Smooth muscle cell (in vitro differentiated cells): ENCODE measurements around the gene SH2D4B. TPM values are rescaled to one million over a fixed set of nuclear protein-coding genes. Genes with fewer than 3 reads are reported as not detected.

ENCODE experiments used
- DNase-seq: peaks from one replicate; lab custom pipeline; 2025; ENCODE audit not compliant: unreplicated experiment; lab: John Stamatoyannopoulos, UW
- H2AFZ ChIP-seq: fragments of 200-600 bp; sonication (generic); 2 replicates; pipeline ENCODE4 v1.6.0; 2016; ENCODE audit warnings: antibody characterized with exemption, low read depth, mild to moderate bottlenecking
- H3F3A ChIP-seq: fragments of 200-600 bp; sonication (generic); 2 replicates; pipeline ENCODE4 v1.6.0; 2017; ENCODE audit warnings: antibody characterized with exemption, low read depth
- H3K27ac ChIP-seq: fragments of 200-600 bp; sonication (generic); 2 replicates; pipeline ENCODE4 v1.5.1; 2016; ENCODE audit warnings: low read depth, mild to moderate bottlenecking
- H3K27me3 ChIP-seq: fragments of 200-600 bp; sonication (generic); 2 replicates; pipeline ENCODE4 v1.6.1; 2016; ENCODE audit warnings: low read depth, mild to moderate bottlenecking
- H3K36me3 ChIP-seq: fragments of 200-600 bp; sonication (generic); 2 replicates; pipeline ENCODE4 v1.5.1; 2016; ENCODE audit warnings: low read depth
- H3K4me1 ChIP-seq: fragments of 200-600 bp; sonication (generic); 2 replicates; pipeline ENCODE4 v1.5.1; 2016; ENCODE audit warnings: low read depth
- H3K4me2 ChIP-seq: fragments of 200-600 bp; sonication (generic); 2 replicates; pipeline ENCODE4 v1.6.0; 2016; ENCODE audit warnings: mild to moderate bottlenecking
- H3K4me3 ChIP-seq: fragments of 200-600 bp; sonication (generic); 2 replicates; pipeline ENCODE4 v1.5.1; 2016; ENCODE audit warnings: mild to moderate bottlenecking
- H3K79me2 ChIP-seq: fragments of 200-600 bp; sonication (generic); 2 replicates; pipeline ENCODE4 v1.6.0; 2016; ENCODE audit warnings: low read depth, mild to moderate bottlenecking
- H3K9ac ChIP-seq: fragments of 200-600 bp; sonication (generic); 2 replicates; pipeline ENCODE4 v1.6.0; 2016; ENCODE audit warnings: low read depth
- H3K9me3 ChIP-seq: fragments of 200-600 bp; sonication (generic); replicated peaks from 2 replicates; pipeline ENCODE4 v1.5.1; 2016; ENCODE audit warnings: low read depth
- H4K20me1 ChIP-seq: fragments of 200-600 bp; sonication (generic); 2 replicates; pipeline ENCODE4 v1.6.0; 2016; ENCODE audit warnings: low read depth
- CTCF ChIP-seq: fragments of 200-600 bp; sonication (generic); IDR thresholded peaks from 2 replicates; pipeline ENCODE4 v1.5.1; 2017; ENCODE audit warnings: borderline replicate concordance, mild to moderate bottlenecking, antibody characterized with exemption; ENCODE audit not compliant: insufficient read depth, poor library complexity, severe bottlenecking
- WGBS: methylation state at CpG from one replicate; pipeline ENCODE4 v1.1.7; 2016; ENCODE audit warnings: low lambda C conversion rate; 5-methylcytosine and 5-hydroxymethylcytosine counted together
- polyA plus RNA-seq: library from polyadenylated mRNA; unstranded; fragments of >200 nt; fragmentation: Nextera tagmentation; extraction: Ambion mirVana; gene quantifications from 2 replicates; pipeline ENCODE4 v1.2.1, GENCODE V29; 2016
- total RNA-seq: library from RNA; depleted of rRNA; stranded (reverse); fragments of >200 nt; gene quantifications from 2 replicates; pipeline ENCODE4 v1.2.3, GENCODE V29; 2014

The SH2D4B gene
- total and polyA plus RNA-seq, 2 experiments from 2014 or later = 0.13 TPM; not detected in 1

- TF ChIP-seq CTCF = no peak
- 86% methylated on average over 6 of the region's 6 CpGs for WGBS
- Histone ChIP-seq H3K36me3 (no peaks in the 10 kb centered on the region), H3K27ac (no peak overlapping the region), H3K79me2 (no peaks in the 10 kb centered on the region), H3K9ac (no peak overlapping the region), H2AFZ (no peak overlapping the region), H3F3A (no peaks in the 10 kb centered on the region), H3K27me3 (no peaks in the 10 kb centered on the region), H3K4me2 (no peak overlapping the region), H4K20me1 (no peaks in the 10 kb centered on the region), H3K4me1 (no peaks in the 10 kb centered on the region), H3K4me3 (no peak overlapping the region), H3K9me3 (no peaks in the 10 kb centered on the region)
- no peak for DNase-seq
Observed at GRCh38 chr10:80611481-80612185, 73.9 kb downstream of the SH2D4B start.

GRCh38 chr10:80612261-80612660, 74.6 kb downstream of the SH2D4B start:
- no peak for DNase-seq
- no peaks in the 10 kb centered on the region for H3F3A ChIP-seq

GRCh38 chr10:80613466-80614170, 75.9 kb downstream of the SH2D4B start:
- Histone ChIP-seq H3K36me3 (no peaks in the 10 kb centered on the region), H3K4me1 (no peaks in the 10 kb centered on the region), H3K4me3 (no peak overlapping the region), H2AFZ (no peak overlapping the region), H3K4me2 (no peak overlapping the region), H3K27me3 (no peaks in the 10 kb centered on the region), H3F3A (no peaks in the 10 kb centered on the region), H3K9ac (no peak overlapping the region), H3K27ac (no peak overlapping the region), H3K9me3 (no peaks in the 10 kb centered on the region), H4K20me1 (no peaks in the 10 kb centered on the region), H3K79me2 (no peaks in the 10 kb centered on the region)
- no peak for TF ChIP-seq CTCF
- DNase-seq = no peak
- 89% methylated on average over 8 of the region's 8 CpGs for WGBS

More at GRCh38 chr10:80612261-80612660, 74.6 kb downstream of the SH2D4B start:
- Histone ChIP-seq H3K4me3 (no peak overlapping the region), H3K4me2 (no peak overlapping the region), H3K27ac (no peak overlapping the region), H3K9me3 (no peaks in the 10 kb centered on the region), H3K36me3 (no peaks in the 10 kb centered on the region), H3K4me1 (no peaks in the 10 kb centered on the region), H4K20me1 (no peaks in the 10 kb centered on the region), H2AFZ (no peak overlapping the region), H3K79me2 (no peaks in the 10 kb centered on the region), H3K9ac (no peak overlapping the region), H3K27me3 (no peaks in the 10 kb centered on the region)
- WGBS = 77% methylated on average over 3 of the region's 3 CpGs
- no peak for TF ChIP-seq CTCF
